T47D (cell line): Measurements from ENCODE around the gene ARRDC2.
"Not testable (repeated sequence)": the region's sequence is repeated elsewhere in the genome, so short reads cannot be mapped to it uniquely, and the experiment has no call there.

ENCODE experiments used
- DNase-seq, 2 experiments: peaks; one replicate each; pipeline versions ENCODE4 v3.0.0 to v3.0.0-alpha.2; 2011 to 2012; ENCODE audit warnings: low read depth in 1 of 2, low spot score in 1 of 2
- JUND ChIP-seq: IDR thresholded peaks from 2 replicates; pipeline ENCODE4 v1.6.1; 2012; ENCODE audit warnings: low read depth
- in situ Hi-C: cut with HindIII; loops from 2 replicates; pipeline ENCODE4 v1.10.0; 2016; ENCODE audit warnings: low sequenced_read_pairs, low pct_unique_long_range_greater_than_20kb

Gene ARRDC2

GRCh38 chr19:18013210-18014111 lies 5.5 kb downstream of the ARRDC2 start:
- DNase-seq, result no peak
- in situ Hi-C loops, result no loop called here
- no peak for TF ChIP-seq JUND

DNA sequence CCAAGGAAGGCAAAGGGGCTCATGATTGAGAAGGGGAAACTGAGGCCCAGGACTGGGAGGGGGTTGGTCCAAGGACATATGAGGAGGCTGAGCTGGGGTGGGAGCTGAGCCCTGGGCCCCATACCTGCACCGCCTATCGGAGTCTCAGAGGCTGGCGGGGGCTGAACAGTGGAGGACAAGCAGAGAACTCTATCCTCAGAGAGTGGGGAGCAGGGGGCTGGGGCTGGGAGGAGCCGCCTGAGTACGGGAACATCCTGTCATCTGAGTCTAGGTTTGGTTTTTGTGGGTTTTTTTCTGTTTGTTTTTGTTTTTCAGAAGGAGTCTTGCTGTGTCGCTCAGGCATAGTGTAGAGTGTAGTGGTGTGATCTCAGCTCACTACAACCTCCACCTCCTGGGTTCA lies 6.2 kb downstream of the ARRDC2 start:
- no peak for TF ChIP-seq JUND
- no peak for DNase-seq
- in situ Hi-C loops, result no loop called here

GRCh38 chr19:18016209-18016910 lies 8.4 kb downstream of the ARRDC2 start:
- DNase-seq, result no peak
- in situ Hi-C loops, result no loop called here
- TF ChIP-seq JUND, result no peak

DNA sequence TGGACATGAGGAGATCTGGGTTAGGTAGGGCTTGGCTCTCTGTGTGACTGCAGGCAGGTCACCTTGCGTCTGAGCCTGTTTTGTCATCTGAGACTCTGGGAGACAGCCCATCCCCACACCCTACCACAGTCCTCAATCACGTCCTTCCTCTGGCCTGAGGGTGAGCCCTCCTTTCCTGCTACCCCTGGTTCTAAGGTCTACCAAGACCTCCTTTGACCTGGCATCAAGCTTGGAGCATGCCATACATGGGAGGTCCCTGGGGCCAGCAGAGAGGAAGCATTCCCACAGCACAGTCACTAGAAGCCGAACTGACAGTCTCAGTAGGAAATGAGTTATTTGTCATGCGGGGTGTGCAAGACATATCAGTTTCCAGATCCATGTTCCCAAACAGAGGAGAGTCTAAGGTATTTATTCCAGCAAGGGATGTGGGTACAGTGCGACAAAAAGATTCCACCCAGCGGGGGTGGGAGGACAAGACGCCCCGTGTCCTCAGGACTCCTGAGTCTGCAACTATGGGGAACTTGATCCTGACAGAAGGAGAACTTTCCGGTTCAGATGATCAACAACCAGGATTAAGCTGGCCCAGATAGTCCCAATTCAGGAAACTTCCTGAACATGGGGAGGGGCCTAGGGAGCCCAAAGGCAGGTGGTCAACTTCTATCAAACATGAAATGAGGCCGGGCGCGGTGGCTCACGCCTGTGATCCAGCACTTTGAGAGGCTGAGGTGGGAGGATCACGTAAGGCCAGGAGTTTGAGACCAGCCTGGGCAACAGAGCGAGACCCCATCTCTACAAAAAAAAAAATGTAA lies 9.5 kb downstream of the ARRDC2 start:
- no peak for DNase-seq
- in situ Hi-C loops, result no loop called here
- no peak for TF ChIP-seq JUND

DNA sequence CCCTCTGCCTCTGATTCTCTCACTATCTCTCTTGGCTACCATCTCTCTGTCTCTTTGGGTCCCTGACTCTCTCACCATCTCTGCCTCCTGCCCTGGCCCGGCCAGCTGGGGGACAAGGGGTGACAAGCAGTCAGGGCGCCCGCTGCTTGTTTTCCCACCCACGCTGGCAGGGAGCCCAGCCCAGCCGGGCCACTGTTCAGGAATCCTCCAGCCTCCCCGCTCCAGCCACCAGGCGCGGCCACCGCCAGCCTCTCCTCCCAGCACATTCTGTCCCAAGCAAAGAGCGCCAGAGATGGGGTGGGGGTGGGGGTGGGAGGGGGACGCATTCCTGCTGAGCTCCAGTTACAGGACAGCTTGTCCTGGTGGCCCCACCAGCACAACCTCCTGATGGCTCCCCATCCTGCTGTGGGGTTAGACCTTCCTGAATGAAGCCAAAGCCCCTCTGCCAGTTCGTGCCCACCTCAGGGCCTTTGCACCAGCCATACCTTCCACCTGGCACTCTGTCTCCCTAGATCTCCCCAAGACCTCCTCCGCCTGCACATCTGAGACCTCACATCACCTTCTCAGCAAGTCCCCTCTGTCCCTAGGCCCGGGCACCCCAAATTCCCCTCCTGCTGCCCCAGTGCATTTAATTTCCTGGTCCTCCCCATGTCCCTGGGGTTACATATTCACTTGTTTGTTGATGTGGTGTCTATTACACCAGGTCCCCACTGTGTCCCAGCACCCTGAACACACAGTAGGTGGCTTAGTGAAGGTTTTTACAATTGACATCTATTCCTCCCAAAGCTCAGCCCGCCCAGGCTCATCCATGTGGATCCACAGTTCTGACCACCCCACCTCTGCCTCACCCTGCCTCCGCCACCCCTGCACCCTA lies 12.5 kb downstream of the ARRDC2 start:
- DNase-seq, result no peak
- in situ Hi-C loops, result no loop called here
- no peak for TF ChIP-seq JUND

DNA sequence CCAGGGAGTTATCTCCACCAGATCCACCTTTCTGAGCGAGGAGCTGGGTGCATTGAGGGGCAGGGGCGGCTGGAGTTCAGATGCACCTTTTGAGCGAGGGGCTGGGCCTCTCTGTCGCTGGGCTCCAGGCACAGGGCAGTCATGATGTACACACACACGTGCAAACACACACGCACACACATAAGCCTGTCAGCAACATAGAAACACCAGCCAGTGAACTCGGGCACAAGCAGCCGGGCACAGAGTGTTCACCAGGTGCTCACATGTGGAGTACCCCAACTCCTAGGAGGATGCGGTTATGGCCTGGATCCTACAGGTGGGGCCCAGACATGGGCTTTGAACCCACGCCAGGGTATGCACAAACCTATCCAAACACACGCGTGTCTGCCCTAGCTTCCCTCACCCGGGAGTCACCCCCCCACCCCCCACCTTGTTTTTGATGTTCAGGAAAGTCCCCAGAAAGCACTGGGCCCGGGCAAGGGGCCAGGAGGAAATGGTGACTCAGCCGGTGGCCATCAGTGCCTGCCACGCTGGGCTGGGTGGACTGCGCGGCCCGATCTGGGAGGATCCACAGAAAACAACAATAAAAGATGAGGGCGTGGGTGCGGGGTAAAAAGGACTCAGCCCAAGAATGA lies 13.3 kb downstream of the ARRDC2 start:
- in situ Hi-C loops, result no loop called here

DNA sequence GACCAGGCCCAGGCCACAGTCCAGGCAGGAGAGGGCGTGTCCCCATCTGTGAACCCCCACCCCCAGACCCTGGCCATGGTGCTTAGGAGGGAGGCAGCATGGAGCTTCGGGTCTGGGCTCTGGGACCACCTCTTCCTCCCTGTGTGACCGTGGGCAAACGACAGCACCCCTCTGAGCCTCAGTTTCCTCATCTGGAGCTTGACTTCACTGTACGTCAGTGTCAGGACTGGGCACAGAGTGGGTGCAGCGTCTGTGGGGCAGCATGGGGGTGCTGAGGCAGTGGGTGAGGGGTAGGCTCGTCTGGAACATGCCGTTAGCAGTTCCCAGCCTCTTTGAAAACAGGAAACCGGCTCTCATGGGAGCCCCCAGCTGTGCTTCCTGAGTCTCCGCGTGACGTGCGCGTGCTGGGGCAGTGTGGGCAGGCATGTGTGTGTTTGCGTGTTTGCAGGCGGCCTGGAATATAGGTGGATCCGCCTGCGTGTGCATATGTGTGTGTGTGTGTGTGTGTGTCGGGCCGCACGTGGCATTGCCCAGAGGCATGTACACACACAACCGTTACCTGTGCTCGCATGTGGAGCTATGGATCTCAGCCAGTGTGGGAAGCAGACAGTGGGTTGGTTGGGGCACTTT lies 15.8 kb downstream of the ARRDC2 start:
- in situ Hi-C loops, result no loop called here
- DNase-seq, result no peak
- no peak for TF ChIP-seq JUND

More for the DNA sequence above, 13.3 kb downstream of the ARRDC2 start:
- TF ChIP-seq JUND, result no peak
- no peak for DNase-seq

- no peak for TF ChIP-seq JUND
- in situ Hi-C loops, result no loop called here
- DNase-seq, result no peak
Observed at GRCh38 chr19:18027151-18027550, 19.2 kb downstream of the ARRDC2 start.

DNA sequence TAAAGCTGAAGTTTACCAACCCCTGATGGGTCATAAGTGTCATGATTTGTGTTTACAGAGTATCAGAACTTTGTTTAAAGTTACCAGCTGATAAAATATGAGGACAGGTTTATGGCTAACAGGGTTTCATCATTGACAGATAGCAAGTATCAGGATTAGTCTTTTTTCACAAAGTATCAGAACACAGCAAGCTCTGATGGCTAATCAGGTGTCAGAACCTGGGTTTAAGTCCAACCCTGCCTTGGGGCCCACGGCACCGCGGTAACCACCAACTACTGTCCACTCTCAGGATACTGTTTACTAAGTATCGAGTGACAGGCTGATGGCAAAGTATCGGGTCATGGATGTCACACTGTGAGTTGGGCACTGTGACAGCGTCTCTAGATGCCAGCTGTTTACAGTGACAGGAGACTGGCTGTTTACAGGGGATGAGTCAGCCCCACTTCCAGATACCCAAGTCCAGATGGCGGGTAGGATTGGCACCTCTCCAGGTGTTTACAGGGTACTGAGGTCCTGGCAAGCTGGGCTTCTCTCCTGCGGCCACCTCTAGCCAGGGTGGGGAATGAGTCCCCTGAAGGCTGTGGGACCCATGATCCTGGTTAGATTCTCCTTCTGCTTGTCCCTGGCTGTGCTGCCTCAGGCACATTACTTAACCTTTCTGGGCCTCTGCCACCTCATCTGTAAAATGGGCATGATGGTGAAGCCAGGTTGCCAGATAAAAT lies 21.8 kb downstream of the ARRDC2 start:
- TF ChIP-seq JUND, result no peak
- in situ Hi-C loops, result no loop called here
- peak in 1 of 2 experiments; percentile 75 for DNase-seq

- DNase-seq, result not testable (repeated sequence)
Observed at GRCh38 chr19:18031401-18031800, 23.4 kb downstream of the ARRDC2 start.

GRCh38 chr19:18032102-18032501 lies 24.1 kb downstream of the ARRDC2 start:
- in situ Hi-C loops, DNase-seq: not testable (repeated sequence)

More at GRCh38 chr19:18031401-18031800, 23.4 kb downstream of the ARRDC2 start:
- in situ Hi-C loops, result not testable (repeated sequence)
